GM10248 (cell line): ENCODE data around the gene DNAH10.

Experiments used
- CTCF ChIA-PET: fragments of 300-600 bp; sonication (Branson Sonifier 250); formaldehyde crosslinking; extraction: SDS; loops from one replicate; lab custom pipeline; 2021; ENCODE audit warnings: antibody characterized with exemption; lab: Yijun Ruan, JAX
- POLR2A ChIA-PET: fragments of 350-650 bp; sonication (Branson Sonifier 250); formaldehyde crosslinking; extraction: SDS; loops from one replicate; lab custom pipeline; 2020; ENCODE audit warnings: antibody characterized with exemption; lab: Yijun Ruan, JAX
- DNase-seq: peaks from one replicate; pipeline ENCODE4 v3.0.0; 2012; ENCODE audit errors: extremely low spot score
- CTCF ChIP-seq: IDR thresholded peaks from 2 replicates; pipeline ENCODE4 v1.5.1; 2012; ENCODE audit warnings: mild to moderate bottlenecking, low read depth; ENCODE audit errors: extremely low read depth, missing control alignments, control extremely low read depth

DNAH10 gene

DNA sequence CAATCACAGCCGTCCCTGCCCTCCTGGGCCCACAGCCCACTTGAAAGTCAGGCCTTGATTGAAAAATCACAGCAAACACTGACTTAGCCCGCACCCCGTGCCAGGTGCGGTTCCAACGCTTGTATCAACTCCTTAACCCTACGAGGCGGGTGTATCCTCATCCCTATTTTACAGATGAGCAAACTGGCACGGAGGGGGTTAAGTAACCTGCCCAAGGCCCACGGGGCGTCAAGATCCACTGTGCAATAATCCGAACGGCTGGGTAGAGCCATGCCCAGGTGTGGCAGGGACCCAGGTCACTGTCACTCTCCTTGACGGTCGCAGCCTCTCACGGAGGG is 583 bp downstream of the DNAH10 start:
- no peak for TF ChIP-seq CTCF
- CTCF ChIA-PET = interaction anchor here (1.0 to 1.5 kb wide), 2 partner anchors 28 to 45 kb away, joined by 3 read pairs; no protein-coding TSS in a partner anchor
- POLR2A ChIA-PET = no interaction called here

GRCh38 chr12:123763093-123763492 is 992 bp downstream of the DNAH10 start:
- POLR2A ChIA-PET = no interaction called here
- TF ChIP-seq CTCF = no peak
- DNase-seq = no peak

More for the DNA sequence above, 583 bp downstream of the DNAH10 start:
- DNase-seq = no peak

GRCh38 chr12:123764109-123764508 is 2.0 kb downstream of the DNAH10 start:
- TF ChIP-seq CTCF = no peak
- ChIA-PET CTCF (no interaction called here), POLR2A (no interaction called here)
- no peak for DNase-seq

More at GRCh38 chr12:123763093-123763492, 992 bp downstream of the DNAH10 start:
- CTCF ChIA-PET = interaction anchor here (0.6 kb wide), 1 partner anchor 9 kb away, joined by 4 read pairs; no protein-coding TSS in a partner anchor

DNA sequence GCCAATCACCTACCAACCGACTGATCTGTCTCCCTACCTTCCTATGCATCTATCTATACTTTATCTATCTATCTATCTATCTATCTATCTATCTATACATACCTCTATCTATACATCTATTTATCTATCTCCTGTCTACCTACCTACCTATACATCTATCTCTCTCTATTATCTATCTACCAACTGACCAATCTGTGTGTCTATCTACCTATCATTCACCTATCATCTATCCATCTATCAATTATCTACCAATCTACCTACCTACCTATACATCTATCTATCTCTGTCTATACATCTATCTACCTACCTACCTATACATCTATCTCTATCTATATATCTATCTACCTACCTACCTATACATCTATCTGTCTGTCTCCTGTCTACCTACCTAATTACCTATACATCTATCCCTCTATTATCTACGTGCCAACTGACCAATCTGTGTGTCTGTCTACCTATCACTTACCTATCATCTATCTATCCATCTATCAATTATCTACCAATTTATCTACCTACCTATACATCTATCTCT is 3.5 kb downstream of the DNAH10 start:
- no peak for DNase-seq
- no peak for TF ChIP-seq CTCF
- ChIA-PET POLR2A (no interaction called here), CTCF (no interaction called here)

DNA sequence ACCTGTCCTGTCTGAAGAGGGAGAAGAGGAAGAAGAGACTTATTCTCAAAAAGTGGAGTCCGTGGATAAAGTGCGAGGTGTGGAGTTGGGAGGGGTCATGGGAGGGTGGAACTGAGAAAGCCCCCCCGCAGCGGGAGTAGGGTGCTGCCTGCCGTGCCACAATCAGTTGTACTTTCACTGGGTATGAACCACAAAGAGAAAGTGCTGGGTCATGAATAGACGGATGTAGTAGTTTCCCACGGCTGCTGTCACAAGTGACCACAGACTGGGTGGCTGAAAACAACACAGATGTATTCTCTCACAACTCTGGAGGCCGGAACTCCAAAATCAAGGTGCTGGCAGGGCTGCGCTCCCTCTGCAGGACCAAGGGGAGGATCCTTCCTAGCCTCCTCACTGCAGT is 5.5 kb downstream of the DNAH10 start:
- POLR2A ChIA-PET = no interaction called here

GRCh38 chr12:123771261-123771660 is 9.2 kb downstream of the DNAH10 start:
- DNase-seq = no peak
- POLR2A ChIA-PET = no interaction called here
- no peak for TF ChIP-seq CTCF
- CTCF ChIA-PET = interaction anchor here (1.2 to 1.6 kb wide), 3 partner anchors 8 to 215 kb away, joined by 3 to 4 read pairs (median 3); no protein-coding TSS in a partner anchor

More for the DNA sequence above, 5.5 kb downstream of the DNAH10 start:
- peak; percentile 56 for DNase-seq
- CTCF ChIA-PET = no interaction called here
- TF ChIP-seq CTCF = no peak
